Activated naive CD4-positive, alpha-beta T cell treated with Interleukin-2 at 50 U/mL for 16 hours (primary cell): Measurements from ENCODE around the gene PTGIS.
"Not testable (repeated sequence)": the region's sequence is repeated elsewhere in the genome, so short reads cannot be mapped to it uniquely, and the experiment has no call there.

Experiments used
- DNase-seq: peaks from one replicate; pipeline ENCODE4 v3.0.0-alpha.2; 2020

The PTGIS gene

GRCh38 chr20:49567421-49568277, at the start of gene PTGIS:
Gene PTGIS, minus strand, starts transcription at chr20:49568137. Its CDS starts 21 bp downstream, at chr20:49568116.
- DNase-seq, result no peak

DNA sequence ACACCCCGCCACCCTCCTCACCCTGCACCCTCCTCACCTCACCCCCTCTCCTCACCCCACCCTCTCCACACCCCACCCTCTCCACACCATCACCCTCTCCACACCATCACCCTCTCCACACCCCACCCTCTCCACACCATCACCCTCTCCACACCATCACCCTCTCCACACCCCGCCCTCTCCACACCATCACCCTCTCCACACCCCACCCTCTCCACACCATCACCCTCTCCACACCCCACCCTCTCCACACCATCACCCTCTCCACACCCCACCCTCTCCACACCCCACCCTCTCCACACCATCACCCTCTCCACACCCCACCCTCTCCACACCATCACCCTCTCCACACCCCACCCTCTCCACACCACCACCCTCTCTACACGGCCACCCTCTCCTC, 49.5 kb upstream of the PTGIS start:
- DNase-seq, result not testable (repeated sequence)

GRCh38 chr20:49616154-49617007, 48.4 kb upstream of the PTGIS start:
- DNase-seq, result no peak

DNA sequence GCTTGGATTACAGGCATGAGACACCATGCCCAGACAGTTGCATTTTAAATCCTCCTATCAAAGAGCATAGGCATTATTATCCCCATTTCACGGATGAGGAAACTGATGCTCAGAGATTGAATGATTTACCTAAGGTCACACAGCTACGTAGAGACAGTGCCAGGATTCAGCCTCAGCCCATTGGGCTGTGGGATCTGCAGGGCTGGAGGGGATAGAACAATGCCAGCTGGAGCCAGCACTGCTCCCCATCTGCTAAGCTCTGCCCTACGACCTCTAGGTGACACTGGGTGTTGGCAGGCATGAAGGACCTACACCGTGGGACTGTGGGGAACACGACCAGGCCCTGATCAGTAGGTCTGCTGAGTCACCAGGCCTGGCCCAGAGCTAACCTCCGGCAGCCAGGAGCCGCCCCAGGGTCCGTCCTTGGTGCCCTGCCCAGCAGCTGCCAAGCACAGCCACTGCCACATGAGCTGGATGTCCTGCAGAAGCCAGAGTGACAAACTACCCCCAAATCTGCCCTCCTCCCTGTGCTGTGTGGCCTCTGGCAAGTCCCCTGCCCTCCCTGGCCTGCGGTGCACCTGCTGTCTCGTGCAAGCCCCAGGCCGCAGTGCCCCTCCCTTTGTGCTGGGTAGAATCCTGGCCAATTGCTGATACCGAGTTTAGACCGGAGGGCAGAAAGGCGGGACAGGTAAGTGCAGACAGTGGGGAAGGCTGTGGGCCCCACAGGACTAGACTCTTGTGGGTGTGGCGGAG, 47.6 kb upstream of the PTGIS start:
- no peak for DNase-seq

GRCh38 chr20:49615051-49615400, 47.1 kb upstream of the PTGIS start:
- DNase-seq, result not testable (repeated sequence)

GRCh38 chr20:49614338-49615050, 46.6 kb upstream of the PTGIS start:
- DNase-seq, result no peak

- no peak for DNase-seq
These were observed 44.3 kb upstream of the PTGIS start for GRCh38 chr20:49612127-49612738.

GRCh38 chr20:49611539-49612126, 43.7 kb upstream of the PTGIS start:
- DNase-seq, result not testable (repeated sequence)

DNA sequence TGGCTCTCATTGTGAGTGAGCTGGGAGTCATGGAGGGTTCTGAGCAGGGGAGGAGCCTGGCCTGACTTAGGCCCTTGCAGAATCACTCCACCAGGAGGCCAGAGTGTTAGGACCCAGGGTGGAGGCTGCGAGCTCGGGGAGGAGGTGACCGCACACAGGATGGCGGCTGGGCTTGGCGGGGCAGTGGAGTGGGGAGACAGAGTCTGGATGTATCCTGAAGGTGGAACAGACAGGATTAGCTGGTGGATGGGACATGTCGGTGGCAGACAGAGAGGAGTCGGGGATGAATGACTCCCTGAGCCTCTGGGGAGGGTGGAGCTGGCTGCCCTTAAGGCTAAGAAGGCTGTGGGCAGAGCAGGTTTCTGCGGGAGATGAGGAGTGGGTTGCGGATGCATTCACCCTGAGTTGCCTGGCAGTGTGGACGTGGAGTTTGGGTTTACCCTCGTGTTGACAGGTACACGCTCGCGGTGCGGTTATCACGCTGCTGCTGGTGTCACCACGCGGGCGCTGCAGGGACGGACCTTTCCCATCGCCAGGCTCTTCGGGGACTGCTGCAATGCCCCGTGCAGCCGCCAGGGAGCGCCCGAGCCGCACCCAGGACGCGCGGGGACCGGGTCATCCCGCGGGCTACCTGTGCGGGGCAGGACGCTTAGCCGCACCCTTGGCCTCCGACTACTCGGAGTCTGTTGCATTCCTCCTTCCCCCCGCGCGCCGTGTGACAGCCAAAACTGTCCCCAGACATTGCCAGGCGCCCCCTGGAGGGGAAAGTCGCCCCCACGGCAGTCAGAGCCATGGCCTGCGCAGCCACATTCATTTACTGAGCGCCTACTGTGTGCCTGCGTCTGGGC, 43.0 kb upstream of the PTGIS start:
- DNase-seq, result peak; percentile 81

GRCh38 chr20:49608752-49609670, 41.1 kb upstream of the PTGIS start:
- peak; percentile 77 for DNase-seq

GRCh38 chr20:49607568-49607967, 39.6 kb upstream of the PTGIS start:
- DNase-seq, result no peak

GRCh38 chr20:49603209-49603627, 35.3 kb upstream of the PTGIS start:
- no peak for DNase-seq

DNA sequence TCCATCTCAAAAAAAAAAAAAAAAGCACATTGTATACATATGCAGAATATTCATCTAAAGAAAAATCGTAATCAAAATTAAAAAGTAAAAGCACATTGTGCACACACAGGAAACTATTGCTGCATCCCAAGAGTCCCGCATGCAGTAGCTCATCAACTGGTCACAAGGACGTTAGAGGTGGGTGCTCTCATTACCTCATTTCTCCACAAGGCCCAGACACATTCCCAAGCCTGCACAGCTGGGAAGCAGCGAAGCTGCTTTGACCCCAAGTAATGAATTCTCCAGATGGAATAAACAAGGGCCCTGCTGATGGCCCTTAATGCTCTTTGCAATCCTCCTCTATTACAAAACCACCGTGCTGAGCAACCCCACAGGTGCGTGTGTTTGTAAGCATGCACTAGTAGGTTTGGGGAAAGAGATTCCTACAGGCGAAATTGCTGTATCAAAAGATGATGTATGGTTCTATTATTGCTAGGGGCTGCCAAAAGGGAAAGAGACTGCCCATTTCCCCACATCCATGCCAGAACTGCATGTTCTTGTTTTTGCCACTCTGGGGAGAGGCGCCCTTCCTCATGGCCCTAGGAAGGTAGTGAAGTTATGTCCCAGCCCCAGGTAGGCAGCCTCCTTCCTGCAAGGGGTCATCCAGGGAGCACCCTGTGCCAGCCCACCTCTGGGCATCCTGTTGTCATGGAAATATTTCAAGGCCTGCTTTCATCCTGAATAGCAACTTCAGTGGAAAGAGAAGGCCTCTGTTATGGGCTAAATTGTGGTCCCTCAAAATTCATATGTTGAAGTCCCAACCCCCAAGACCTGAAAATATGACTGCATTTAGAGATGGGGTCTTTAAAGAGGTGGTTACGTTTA, 34.6 kb upstream of the PTGIS start:
- no peak for DNase-seq

GRCh38 chr20:49601153-49601924, 33.4 kb upstream of the PTGIS start:
- DNase-seq, result no peak

DNA sequence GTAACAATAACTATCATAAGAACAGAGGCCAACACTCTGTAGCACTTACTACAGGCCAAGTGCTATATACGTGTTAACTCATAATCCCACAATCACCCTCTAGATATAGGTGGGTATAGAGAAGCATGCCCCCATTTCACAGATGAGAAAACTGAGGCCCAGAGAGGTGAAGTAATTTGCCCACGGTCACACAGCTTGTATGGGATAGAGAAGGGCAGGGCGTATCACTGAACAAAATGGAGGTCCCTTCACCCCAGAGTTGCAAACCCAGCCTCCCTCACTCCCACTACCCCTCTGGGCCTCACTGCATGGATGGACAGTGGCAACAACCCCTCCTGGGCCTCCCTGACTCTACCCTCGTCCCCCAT, 31.8 kb upstream of the PTGIS start:
- no peak for DNase-seq

DNA sequence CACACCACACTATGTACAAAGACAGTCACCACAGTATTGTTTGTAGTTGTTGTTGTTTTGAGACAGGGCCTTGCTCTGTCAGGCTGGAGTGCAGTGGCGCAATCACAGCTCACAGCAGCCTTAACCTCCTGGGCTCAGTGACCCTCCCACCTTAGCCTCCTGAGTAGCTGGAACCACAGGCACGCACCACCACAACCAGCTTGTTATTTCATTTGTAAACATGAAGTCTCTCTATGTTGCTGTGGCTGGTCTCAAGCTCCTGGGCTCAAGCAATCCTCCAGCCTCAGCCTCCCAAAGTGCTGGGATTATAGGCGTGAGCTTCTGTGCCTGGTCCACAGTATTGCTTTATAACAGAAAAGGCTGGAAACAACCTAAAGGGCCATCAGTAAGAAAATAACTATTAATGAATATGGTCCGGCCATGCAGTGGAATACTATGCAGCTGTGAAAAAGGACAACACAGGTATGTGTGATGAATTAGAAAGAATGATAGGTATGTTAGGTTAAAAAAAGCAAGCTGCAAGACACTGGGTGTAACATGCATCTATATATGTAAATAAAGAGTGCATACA, 30.0 kb upstream of the PTGIS start:
- no peak for DNase-seq

DNA sequence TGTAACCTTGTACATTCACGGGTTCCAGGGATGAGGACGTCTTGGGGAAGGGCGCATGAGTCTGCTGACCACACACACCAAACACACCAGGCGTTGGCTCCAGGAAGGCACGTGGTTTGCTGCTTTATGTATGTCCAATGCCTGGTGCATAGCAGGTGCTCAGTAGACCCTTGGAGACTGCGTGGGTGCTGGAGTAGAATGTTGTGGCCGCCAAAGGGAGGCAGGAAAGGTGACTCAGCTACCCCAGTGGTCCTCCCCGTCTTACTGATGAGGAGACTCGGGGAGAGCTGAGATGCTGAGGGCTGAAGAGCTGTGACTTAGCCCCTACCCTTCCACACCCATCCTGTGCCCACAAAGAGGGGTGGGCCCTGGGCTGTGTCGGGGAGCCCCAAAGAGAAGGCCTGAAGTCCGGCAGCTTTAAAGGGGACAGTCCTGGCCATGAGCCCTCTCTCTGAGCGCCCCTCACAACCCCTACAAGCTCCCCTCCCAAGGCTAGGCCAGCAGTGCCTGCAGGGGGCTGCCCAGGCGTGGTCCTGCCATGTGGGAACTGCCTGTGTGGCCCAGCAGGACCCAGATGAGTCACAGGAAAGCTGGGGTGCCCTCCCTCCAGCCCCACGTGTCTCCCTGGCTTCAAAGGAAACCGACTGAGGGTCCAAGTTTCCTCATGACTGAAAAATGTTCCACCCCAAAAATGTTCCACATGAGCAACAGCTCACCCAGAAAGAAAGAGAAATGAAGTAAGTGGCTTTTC, 28.0 kb upstream of the PTGIS start:
- DNase-seq, result peak; percentile 81
